ENCODE results near the gene RGL2.

- TF ChIP-seq, protein P1, sequence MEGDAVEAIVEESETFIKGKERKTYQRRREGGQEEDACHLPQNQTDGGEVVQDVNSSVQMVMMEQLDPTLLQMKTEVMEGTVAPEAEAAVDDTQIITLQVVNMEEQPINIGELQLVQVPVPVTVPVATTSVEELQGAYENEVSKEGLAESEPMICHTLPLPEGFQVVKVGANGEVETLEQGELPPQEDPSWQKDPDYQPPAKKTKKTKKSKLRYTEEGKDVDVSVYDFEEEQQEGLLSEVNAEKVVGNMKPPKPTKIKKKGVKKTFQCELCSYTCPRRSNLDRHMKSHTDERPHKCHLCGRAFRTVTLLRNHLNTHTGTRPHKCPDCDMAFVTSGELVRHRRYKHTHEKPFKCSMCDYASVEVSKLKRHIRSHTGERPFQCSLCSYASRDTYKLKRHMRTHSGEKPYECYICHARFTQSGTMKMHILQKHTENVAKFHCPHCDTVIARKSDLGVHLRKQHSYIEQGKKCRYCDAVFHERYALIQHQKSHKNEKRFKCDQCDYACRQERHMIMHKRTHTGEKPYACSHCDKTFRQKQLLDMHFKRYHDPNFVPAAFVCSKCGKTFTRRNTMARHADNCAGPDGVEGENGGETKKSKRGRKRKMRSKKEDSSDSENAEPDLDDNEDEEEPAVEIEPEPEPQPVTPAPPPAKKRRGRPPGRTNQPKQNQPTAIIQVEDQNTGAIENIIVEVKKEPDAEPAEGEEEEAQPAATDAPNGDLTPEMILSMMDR (IDR thresholded peaks at IDR 0.05) = no peak
- no peak for TF ChIP-seq EP300 (IDR thresholded peaks at IDR 0.05)
- no peak for TF ChIP-seq POLR2AphosphoS5 (IDR thresholded peaks at IDR 0.05)
- no peak for TF ChIP-seq POLR2A (IDR thresholded peaks at IDR 0.05; ENCODE audit: low read depth)
Measured at GRCh38 chr6:33292996-33293682, 5.6 kb downstream of the RGL2 start.

All from esophagus muscularis mucosa (tissue), 4 donors.